NOMO-1 treated with DMSO at 0.1 percent for 48 hours (cell line): Measurements from ENCODE around the gene ZC2HC1C.

Experiments used
- DNase-seq: peaks from one replicate; lab custom pipeline; 2025; ENCODE audit not compliant: unreplicated experiment; lab: John Stamatoyannopoulos, UW

ZC2HC1C gene

GRCh38 chr14:75069121-75069810 is at the start of gene ZC2HC1C:
ZC2HC1C (plus strand) TSS chr14:75069641; CDS start chr14:75070574, 933 bp downstream.
- DNase-seq: peak; percentile 77

GRCh38 chr14:75022655-75023054 is 46.8 kb upstream of the ZC2HC1C start:
- no peak for DNase-seq

- no peak for DNase-seq
Measured at GRCh38 chr14:75023108-75023507, 46.3 kb upstream of the ZC2HC1C start.

GRCh38 chr14:75025082-75025481 is 44.4 kb upstream of the ZC2HC1C start:
- DNase-seq: peak; percentile 13

GRCh38 chr14:75025876-75026275 is 43.6 kb upstream of the ZC2HC1C start:
- DNase-seq: no peak

- DNase-seq: no peak
Measured at GRCh38 chr14:75030147-75030546, 39.3 kb upstream of the ZC2HC1C start.

- no peak for DNase-seq
Measured at GRCh38 chr14:75032939-75033338, 36.5 kb upstream of the ZC2HC1C start.

GRCh38 chr14:75040507-75040906 is 28.9 kb upstream of the ZC2HC1C start:
- no peak for DNase-seq

GRCh38 chr14:75040959-75041358 is 28.5 kb upstream of the ZC2HC1C start:
- no peak for DNase-seq

GRCh38 chr14:75041613-75042012 is 27.8 kb upstream of the ZC2HC1C start:
- DNase-seq: no peak

GRCh38 chr14:75042035-75042434 is 27.4 kb upstream of the ZC2HC1C start:
- no peak for DNase-seq

GRCh38 chr14:75044322-75044721 is 25.1 kb upstream of the ZC2HC1C start:
- no peak for DNase-seq

GRCh38 chr14:75044752-75045151 is 24.7 kb upstream of the ZC2HC1C start:
- DNase-seq: no peak

- DNase-seq: no peak
Measured at GRCh38 chr14:75046275-75046674, 23.2 kb upstream of the ZC2HC1C start.

GRCh38 chr14:75046899-75047298 is 22.5 kb upstream of the ZC2HC1C start:
- no peak for DNase-seq

- no peak for DNase-seq
Measured at GRCh38 chr14:75047506-75047905, 21.9 kb upstream of the ZC2HC1C start.

GRCh38 chr14:75048101-75048500 is 21.3 kb upstream of the ZC2HC1C start:
- no peak for DNase-seq

- DNase-seq: no peak
Measured at GRCh38 chr14:75049136-75049535, 20.3 kb upstream of the ZC2HC1C start.

- peak; percentile 47 for DNase-seq
Measured at GRCh38 chr14:75049731-75050201, 19.7 kb upstream of the ZC2HC1C start.

- peak; percentile 51 for DNase-seq
Measured at GRCh38 chr14:75050852-75051555, 18.4 kb upstream of the ZC2HC1C start, which contains the start of gene MLH3. MLH3 (minus strand) TSS chr14:75051467; CDS start chr14:75049655, 1,812 bp downstream.

- DNase-seq: no peak
Measured at GRCh38 chr14:75051556-75051899, 17.9 kb upstream of the ZC2HC1C start.
